GM18526 (cell line): ENCODE data around the gene WDR62.

Experiments
- POLR2A ChIP-seq: IDR thresholded peaks from 3 replicates; pipeline ENCODE4 v1.6.1; 2011; ENCODE audit not compliant: insufficient read length; ENCODE audit errors: extremely low read depth

The WDR62 gene

DNA sequence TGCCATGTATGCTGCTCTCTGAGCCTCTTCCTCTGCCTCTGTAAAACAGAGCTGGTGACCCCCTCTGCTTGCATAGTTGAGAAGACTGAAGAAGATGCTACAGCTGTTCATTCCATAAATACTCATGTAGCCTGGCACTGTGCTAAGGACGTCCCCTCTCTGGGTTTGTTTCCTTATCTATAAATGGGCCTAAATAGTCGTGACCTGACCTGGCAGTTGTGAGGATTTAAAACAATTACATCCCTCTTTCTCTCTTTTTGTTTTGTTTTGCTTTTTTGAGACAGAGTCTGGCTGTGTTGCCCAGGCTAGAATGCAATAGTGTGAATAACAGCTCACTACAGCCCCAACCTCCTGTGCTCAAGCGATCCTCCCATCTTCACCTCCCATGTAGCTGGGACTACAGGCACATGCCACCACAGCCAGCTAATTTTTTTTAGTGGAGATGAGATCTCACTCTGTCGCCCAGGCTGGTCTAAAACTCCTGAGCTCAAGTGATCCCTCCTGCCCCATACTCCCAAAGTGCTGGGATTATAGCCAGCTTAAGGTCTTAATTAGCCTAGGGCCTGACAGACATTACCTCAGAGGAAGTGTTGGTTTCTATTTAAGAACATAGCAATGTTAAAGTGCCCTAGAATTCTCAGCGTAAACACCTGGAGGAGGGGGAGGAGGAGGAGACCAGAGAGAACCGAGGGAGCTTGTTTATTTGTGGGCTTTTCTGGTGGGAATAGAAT, 4.6 kb downstream of the WDR62 start:
- TF ChIP-seq POLR2A = no peak

DNA sequence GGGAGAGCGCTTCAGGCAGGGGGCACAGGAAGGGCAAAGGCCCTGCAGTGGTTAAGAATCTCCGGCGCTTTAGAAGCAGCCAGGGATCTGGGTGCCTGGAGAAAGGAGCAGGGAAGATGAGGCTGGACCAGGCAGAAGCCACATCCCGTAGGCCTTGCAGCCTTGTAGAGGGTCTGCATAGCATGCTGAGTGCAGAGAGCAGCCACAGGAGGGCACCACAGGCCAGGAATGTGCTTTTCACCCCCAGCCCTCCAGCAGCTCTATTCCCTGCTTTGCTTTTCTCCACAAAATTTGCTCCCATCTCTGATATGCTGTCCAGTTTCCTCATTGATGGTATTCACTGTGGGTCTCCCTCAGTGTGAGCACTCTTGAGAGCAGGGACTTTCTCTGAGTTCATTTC, 5.7 kb downstream of the WDR62 start:
- TF ChIP-seq POLR2A = no peak

DNA sequence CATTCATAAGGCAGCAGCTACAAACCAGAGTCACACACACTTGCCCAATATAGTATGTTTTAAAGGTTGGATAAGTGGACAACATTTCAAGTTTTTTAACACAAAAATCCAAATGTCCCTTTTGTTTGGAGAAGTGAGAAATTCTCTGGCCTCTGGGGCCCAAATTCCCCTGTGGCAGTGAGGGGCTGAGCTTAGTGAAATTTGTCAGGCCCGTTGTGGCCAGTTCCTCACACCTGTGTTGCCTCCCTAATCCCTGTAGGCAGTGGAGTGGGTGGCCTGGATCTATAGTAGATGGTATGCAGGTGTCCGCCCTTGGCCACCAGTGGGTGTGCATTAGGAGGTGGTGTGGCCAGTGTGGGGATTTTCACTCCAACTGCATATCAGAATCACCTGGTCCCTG, 6.7 kb downstream of the WDR62 start:
- no peak for TF ChIP-seq POLR2A

DNA sequence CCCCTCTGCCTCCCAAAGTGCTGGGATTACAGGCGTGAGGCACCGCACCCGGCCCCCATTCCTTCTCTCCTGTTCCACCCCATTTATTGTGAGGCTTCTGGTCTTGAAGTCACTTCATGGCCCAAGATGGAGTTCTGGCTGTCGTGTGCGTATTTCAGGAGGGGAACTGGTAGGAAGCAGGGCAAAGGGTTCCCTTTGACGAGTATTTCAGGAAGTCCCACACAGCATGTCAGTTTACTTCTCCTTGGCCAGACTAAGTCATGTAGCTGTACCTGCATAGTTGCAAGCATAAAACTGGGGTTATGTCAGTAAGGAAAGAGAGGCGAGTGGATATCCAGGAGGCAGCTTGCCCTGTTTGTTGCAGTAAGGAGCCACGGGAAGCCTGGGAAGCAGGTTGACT, 10.1 kb downstream of the WDR62 start:
- no peak for TF ChIP-seq POLR2A

DNA sequence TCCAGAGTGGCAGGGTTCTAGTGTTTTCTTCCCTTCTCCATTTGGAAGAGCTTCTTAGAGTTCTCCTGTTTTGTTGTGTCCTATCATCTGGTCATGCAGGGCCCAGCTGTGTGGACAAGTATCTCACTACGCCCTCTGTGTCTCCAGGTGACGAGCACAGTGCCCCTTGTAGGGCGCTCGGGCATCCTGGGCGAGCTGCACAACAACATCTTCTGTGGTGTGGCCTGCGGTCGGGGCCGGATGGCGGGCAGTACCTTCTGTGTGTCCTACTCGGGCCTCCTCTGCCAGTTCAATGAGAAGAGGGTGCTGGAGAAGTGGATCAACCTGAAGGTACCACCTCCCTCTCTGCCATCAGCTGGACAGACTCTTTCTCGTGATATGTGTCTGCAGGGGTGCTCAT, 13.0 kb downstream of the WDR62 start:
- no peak for TF ChIP-seq POLR2A

DNA sequence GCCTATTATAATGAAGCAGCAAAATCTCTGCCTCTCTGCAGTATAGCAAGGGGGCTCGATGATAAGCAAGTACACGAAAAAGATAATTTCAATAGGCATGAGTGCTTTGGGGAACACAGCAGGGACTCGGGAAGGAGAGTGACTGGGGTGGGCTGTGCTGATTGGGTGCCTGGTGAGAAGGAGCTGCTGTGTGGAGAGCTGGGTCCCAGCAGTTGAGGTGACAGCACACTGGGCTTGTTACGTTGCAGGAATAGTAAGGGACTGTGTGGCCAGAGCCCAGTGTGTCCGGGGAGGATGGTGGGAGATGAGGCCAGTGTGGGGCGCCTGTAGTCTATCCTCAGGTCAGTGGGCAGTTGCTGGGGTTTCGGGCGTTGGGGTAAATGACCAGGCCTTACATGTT, 17.4 kb downstream of the WDR62 start:
- TF ChIP-seq POLR2A = no peak

DNA sequence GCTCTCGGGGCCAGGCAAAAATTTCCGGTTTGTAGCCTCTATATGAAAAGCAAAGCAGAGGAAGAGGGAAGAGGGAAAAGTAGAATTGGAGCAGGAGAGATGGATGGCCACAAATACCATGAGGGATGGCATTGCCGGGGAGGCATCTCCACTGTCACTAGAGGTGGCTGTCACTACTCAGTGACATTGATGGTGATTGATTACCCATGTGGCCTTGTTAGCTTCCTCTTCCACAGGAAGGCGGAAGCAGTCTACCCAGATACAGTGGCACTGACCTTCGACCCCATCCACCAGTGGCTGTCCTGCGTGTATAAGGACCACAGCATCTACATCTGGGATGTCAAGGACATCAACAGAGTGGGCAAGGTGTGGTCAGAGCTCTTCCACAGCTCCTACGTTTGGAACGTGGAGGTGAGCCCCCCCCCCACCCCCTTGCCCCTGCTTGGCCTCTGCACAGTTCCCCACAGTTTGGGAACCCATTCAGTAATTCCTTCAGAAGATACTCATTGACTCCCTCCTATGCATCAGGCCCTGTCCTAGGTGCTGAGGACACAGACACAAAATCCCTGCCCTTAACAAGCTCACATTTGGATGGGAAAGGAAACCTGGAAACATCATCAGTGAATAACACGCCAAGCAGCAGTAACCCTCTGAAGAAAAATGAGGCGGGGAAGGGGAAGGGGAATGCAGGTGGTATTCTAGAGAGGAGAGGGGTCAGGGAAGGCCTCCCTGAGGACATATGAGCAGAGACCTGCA, 18.6 kb downstream of the WDR62 start:
- TF ChIP-seq POLR2A = no peak

DNA sequence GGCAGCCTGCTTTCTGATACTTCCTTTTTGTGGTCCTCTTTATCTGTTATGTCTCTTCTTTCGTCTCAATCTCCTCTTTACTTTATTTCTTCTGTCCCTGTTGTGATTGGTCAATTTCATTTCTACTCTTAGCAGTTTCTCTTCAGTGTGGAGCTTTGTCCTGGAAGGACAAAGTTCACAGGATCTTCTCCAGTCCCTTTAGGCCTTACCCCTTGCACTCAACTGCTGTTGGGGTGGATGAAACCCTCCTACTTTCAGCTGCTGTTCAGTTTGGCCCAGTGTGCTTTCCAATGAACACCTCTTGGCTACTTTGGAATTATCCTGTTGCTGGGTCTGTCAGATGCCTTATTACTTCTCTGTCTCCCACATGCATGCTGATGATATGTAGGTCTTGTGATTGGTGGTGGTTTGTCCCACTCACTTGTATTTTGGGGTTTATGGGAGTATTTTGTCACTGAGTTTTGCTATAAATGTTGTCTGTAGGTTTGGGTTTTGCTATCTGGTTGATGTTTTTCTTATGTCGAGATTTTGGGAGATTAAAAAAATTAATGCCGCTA, 24.8 kb downstream of the WDR62 start:
- no peak for TF ChIP-seq POLR2A

DNA sequence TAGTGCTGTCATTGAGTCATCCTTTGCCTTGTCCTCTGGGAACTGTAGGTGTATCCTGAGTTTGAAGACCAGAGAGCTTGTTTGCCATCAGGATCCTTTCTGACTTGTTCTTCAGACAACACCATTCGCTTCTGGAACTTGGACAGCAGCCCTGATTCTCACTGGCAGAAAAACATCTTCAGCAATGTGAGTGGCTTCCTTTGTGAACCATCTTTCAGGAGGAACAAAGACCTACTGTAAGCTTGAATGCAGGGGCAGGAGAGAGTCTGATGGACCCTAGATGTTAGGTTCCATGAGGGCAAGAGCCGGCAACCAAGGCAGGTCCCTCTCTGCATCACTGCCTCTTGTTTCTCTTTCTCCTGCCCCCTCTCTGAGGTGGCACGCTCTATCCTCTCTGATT, 26.7 kb downstream of the WDR62 start:
- no peak for TF ChIP-seq POLR2A

DNA sequence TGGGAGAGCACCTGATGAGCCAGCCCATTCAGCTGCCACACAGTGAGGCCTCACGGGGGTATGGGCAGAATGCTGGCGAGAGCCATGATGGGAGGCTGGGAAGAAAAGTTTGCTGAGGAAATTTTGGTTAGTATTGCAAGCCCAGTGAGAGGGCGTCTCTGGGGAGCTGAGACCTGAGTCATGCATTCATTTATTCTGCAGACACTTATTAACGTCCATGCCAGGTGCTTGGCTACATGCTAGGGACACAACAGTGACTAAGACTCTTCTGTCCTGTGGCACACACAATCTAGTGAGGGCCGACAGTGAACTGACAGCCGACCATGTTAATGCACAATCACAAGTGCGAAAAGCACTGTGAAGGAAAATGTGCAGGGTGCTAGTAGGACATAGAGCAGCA, 27.2 kb downstream of the WDR62 start:
- TF ChIP-seq POLR2A = no peak

DNA sequence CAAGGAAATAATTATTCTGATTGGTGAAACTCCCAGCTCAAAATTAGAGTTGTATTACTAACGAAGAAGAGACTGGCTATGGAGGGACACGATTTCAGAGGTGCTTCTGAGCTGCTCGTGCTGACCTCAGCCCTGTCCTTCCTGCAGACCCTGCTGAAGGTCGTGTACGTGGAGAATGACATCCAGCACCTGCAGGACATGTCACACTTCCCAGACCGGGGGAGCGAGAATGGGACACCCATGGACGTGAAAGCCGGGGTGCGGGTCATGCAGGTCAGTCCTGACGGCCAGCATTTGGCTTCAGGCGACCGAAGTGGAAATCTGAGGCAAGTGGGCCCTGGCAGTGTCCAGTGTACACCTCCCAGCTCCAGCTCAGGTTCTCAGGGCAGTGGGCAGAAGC, 28.2 kb downstream of the WDR62 start:
- no peak for TF ChIP-seq POLR2A

DNA sequence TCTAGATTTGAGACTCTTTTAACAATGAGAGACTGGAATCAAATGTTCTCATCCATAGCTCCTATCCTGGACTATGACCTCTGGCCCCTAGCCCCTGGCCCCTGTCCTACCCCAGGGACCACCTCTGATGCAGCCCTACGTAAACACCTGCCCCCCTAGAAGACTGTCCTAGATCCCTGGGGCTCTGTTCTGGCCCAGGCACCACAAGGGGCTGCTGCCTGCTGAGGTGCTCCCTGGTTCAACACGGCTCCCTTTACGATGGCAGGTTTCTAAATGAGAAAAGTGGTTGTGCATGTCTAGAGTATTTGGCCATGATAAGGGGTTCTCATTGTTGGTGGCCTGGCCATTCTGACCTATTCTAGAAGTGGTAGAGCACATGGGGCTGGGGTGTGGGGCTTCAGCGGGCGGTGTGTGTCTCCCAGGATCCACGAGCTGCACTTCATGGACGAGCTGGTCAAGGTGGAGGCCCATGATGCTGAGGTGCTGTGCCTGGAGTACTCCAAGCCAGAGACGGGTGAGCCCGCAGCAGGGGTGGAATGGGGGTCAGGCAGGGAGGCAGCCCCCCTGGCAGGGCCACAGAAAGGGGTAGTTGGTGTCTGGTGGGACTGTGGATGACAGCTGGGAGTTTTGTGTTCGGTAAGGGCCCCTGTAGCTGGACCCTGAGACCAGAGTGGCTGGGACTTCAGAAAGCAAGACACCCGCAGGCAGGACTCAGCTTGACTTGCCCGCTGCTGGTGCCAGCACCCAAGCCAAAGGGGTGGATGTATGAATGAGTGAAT, 29.7 kb downstream of the WDR62 start:
- TF ChIP-seq POLR2A = no peak

DNA sequence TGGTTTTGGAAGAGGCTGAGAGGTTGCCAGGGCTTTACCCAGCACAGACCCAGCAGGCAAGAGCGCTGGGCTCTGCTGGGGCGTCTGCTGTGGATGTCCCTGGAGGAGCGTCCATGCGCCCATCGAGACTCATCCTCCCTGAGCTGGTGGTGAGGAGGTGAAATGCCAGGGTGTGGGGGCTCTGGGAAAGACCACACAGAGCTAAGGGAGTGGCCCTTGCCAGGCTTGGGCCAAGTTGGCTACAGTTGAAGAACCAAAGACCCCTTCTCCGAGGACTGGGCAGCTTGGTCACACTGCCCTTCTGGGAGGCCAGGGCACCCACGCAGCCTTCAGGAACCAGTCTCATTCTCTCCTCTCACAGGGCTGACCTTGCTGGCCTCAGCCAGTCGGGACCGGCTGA, 31.6 kb downstream of the WDR62 start:
- TF ChIP-seq POLR2A = no peak

DNA sequence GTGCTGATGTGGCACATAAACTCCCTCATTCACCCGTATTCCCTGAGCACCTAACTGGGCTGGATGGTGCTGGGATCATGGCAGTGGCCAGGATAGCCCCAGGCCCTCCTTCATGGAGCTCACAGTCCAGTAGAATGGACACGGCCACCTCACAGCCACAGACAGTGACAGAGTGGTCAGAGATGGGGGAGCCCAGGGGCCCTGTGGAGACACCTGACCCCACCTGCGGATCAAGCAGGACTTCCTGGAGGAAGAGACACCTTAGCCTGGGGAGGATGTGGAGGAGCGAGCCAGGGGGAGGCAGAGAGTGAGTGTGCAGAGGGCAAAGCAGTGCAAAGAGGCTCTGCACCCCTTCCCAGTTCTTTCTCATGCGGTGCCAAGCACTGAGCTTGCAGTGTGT, 35.1 kb downstream of the WDR62 start:
- no peak for TF ChIP-seq POLR2A

DNA sequence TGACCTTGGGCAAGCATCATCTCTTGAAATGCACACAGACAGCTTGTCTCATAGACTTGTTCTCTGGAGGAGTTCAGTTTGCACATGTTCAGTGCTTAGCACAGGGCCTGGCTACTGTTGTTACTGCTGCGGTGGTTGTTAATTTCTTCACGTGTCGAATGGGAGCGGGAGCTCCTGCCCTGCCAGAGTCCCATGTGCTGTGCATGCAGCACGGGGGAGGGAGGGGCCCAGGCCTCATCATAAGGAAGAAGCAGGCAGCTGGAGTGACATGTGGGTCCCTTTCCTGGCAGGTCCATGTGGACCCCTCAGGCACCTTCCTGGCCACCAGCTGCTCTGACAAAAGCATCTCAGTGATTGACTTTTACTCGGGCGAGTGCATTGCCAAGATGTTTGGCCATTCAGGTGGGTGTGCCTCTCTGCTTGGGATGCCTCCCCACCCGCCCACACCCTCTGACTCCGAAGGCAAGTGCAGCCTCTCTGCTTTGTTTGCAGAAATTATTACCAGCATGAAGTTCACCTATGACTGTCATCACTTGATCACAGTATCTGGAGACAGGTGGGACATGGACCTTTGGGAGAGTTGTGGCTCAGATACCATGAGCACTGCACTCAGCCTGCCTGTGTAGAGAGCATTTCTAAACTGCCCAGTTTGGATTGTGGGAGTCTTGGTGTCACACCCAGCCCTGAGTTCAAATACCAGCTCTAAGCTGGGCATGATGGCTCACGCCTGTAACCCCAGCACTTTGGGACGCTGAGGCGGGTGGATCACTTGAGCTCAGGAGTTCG, 36.4 kb downstream of the WDR62 start:
- TF ChIP-seq POLR2A = no peak
